NCI-H1417 treated with DMSO at 0.1 percent for 48 hours (cell line): Measurements from ENCODE around the gene SPDYE2.
"Not testable (repeated sequence)": the region's sequence is repeated elsewhere in the genome, so short reads cannot be mapped to it uniquely, and the experiment has no call there.

Experiments used
- DNase-seq: peaks from one replicate; lab custom pipeline; 2025; lab: John Stamatoyannopoulos, UW

Gene SPDYE2, protein sequence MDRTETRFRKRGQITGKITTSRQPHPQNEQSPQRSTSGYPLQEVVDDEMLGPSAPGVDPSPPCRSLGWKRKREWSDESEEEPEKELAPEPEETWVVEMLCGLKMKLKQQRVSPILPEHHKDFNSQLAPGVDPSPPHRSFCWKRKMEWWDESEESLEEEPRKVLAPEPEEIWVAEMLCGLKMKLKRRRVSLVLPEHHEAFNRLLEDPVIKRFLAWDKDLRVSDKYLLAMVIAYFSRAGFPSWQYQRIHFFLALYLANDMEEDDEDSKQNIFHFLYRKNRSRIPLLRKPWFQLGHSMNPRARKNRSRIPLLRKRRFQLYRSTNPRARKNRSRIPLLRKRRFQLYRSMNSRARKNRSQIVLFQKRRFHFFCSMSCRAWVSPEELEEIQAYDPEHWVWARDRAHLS

DNA sequence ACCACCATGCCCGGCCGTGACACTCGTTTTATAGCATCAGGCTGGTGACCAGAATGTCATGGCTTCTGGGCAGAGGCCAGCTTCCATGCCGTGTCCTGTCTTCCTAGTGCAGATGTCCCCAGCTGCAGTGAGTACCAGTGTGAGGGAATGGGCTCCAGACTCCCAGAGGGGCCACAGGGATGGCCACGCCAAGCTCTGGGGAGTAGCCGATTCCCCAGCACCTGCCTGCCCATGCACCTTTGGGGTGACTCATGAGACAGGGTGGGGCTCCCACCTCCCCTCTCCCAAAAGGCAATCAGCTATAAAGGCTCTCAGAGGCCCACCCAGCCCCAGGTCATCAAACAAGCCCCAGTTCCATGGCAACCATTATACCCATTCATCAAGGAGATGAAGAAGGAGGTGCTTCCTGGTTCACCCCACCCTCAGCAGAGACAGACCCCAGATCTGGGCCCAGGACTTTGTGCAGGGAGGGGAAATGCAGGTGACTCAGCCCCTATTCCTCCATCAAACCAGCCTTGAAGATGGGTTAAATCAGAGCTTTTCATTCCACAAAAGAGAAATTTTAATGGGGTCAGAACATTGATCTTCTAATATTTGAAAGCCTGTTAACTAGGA, at the start of gene SPDYE2:
Gene SPDYE2 (plus strand): TSS at position 419 of the 615 bp plus-strand sequence. CDS start 2,030 bp downstream, outside the sequence.
- not testable (repeated sequence) for DNase-seq

DNA sequence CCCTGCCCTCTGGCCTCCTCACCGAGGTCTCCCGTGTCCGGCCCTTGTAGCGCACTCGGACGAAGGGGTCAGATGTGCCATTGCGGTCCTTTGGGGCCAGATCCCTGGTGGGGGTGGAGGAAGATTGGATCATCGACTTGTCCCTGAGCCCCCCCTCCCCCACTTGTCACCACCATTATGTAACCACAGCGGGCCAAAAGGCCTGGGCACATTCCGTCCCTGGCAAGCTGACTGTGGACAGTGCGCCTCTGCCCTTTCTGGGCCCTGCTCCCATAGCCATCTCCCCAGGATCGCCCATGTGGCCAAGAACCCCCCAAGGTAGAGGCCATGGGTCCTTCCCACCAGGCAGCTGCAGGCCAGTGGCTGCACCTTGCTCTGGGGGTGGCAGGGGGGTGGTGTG, 47.9 kb upstream of the SPDYE2 start:
- DNase-seq: not testable (repeated sequence)

DNA sequence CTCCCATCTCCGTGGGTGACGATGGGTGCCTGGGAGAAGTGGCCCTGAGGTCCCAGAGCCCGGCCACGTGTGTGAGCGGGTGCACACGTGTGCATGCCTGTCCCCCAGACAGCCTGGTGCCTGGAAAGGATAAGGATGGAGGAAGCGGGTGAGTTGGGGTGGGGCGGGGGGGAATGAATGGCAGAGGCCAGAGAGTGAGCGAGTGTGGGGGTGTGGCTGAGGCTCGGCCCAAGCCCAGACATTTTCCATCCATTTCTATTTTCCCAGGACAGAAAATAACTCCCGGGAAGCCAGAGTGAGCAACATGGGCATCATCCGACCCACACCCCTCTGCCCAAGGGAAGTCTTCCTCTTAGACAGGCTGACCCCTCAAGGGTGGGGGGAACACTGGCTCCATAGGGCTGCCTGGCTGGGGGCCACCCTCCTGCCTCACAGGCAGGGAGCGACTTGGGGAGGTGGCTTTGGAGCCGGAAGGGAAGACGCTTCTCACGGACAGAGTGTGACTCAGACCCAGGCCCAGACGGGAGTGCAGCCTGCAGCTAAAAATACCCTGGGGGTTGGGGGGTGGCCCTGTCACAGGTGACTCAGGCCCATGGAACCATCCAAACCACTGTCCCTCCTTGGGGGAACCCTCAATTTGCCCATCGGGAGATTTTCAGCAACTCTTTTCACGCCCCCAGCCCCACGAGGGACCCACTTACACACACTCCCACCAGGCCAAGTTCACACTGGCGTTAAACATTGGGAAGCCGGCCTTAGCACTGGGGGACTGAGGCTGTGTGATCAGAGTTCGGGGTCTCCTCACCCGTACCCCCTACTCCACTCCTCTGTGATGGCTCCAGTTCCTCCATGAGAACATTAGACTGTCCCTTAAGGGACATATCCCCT, 45.5 kb upstream of the SPDYE2 start:
- DNase-seq: not testable (repeated sequence)

DNA sequence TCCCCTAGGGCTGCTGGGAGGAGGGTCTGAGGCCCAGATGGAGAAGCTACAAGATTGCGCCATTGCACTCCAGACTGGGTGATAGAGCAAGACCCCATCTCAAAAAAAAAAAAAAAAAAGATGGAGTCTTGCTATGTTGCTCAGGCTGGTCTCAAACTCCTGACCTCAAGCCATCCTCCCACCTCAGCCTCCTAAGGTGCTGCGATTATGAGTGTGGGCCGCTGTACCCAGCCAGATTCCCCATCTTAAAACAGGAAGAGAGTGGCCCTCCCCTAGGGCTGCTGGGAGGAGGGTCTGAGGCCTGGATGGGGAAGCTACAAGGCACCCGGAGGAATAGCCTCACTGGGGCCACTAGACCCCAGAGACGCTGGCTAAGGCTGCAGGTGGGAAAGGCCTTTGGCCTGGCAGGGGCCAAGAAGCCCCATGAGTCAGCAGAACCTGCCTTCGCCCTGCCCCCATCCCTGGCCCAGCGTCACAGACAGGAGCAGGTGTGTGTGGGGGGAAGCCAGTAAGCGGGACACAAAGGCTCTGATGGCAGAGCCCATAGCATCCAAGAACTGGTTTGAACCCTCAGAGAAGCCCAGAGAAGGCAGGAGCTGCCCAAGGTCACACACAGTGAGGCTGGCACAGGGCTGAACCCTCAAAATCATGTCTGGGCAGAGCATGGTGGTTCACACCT, 43.5 kb upstream of the SPDYE2 start:
- DNase-seq: not testable (repeated sequence)

DNA sequence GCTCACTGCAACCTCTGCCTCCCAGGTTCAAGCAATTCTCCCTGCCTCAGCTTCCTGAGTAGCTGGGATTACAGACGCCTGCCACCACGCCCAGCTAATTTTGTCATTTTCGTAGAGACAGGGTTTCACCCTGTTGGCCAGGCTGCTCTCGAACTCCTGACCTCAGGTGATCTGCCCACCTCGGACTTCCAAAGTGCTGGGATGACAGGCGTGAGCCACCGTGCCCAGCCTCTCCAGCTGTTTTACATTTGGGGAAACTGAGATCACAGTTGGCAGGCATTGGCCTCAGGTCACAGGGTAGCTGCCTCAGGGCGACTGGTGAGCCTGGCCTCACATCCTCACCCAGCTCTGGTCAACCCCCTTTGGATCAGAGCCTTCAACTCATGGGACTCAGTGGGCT, 40.5 kb upstream of the SPDYE2 start:
- not testable (repeated sequence) for DNase-seq

DNA sequence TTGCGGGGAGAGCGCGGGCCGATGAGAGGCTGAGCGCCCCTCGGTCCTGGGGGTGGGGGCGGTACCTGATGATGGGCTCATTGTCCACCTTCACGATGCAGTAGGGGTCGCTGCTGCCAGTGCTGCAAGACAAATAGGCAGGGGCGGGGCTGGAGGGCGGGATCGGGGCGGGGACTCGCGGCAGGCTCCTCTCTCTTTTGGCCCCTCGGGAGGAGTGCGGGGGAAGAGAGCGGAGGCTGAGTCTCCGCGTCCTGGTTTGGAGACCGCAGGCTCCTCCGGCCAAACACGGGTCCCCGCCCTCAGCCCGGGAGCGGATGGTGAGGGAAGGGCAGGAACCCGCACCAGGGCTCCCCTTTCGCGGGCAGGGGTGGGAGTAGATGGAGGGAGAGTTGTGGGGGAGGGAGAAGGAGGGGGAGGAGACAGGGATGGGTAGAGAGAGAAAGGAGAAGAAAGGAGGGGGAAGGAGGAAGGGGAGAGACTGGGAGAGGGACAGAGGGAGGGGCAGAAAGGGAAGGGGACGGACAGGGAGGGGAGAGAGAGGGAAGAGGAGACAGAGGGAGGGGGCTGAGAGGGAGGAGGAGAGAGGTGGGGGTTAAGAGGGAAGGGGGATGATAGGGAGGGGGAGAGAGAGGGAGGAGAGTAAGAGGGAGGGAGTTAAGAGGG, 39.0 kb upstream of the SPDYE2 start:
- DNase-seq: not testable (repeated sequence)

DNA sequence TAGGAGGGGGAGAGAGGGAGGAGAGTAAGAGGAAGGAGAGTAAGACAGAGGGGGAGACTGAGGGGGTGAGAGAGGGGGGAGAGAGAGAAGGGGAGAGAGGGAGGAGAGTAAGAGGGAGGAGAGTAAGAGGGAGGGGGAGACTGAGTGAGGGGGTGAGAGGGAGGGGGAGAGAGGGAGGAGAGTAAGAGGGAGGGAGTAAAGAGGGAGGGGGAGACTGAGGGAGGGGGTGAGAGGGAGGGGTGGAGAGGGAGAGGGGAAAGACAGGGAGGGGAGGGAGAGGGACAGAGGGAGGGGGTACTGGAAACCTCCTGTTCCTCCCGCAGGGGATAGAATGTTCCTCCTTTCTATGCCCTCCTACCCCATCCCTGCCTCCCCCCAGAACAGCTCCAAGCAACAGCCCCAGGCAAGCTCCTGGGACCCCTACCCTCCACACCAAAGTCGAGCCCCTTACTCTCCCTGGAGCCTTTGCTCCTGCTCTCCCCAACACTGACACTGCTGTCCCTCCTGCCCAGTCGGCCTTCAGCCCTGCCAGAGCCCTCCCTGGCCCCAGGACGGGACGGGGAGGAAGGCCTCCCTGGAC, 38.3 kb upstream of the SPDYE2 start:
- not testable (repeated sequence) for DNase-seq

DNA sequence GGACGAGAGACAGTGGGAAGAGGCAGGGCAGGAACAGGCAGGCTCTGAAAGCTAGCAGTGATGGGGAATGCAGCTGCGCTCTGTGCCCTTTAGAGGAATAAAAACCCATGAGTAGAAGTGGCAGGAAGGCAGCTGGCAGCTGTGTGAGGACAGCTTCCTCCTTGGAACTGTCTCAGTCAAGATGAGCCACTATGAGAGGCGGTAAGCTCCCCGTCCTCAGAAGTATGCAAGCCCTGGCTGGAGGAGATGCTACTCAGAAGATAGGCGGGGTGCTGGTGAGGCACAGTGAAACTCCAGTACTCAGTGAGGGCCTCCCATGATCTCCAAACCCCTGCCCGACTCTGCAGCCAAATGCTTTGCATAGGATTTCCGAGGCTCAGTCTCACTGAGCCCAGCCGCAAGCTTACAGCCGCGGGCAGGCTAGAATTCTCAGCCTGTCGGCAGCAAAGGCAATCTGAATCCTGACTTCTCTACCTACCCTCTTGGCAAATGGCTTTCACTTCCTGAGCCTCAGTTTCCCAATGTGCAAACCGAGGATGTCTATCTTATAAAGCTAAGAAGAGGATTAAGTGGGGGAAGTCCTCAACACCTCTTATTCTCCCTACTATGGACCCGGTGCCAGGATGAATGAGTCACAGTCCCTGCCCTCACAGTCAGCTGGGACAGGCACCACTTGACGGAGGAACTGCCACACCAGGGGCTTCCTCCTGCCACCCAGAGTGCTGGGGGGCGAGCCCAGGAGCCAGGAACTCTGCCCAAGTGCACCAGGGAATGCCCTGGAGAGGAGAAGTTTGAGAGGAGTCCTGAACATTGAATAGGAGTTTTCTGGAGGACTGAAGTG, 35.9 kb upstream of the SPDYE2 start:
- not testable (repeated sequence) for DNase-seq

DNA sequence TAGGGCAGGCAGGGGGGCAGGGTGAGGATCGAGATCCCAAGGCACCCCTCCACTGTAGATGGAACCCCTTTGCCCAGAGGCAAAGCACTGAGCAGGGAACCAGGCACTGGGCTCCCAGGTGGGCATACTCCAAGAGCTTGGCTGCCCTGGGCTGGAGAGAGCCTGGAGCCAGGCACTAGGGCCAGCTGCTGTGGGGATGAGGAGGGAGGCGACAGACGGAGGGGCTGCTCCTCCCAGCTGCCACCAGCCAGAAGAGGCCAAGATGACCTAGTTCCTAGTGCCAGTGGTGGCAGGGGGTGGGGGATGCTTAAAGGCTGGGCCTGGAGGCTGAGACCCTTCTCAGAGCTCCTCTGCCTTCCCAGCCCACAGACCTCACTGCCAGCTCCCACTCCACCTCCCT, 35.1 kb upstream of the SPDYE2 start:
- not testable (repeated sequence) for DNase-seq

DNA sequence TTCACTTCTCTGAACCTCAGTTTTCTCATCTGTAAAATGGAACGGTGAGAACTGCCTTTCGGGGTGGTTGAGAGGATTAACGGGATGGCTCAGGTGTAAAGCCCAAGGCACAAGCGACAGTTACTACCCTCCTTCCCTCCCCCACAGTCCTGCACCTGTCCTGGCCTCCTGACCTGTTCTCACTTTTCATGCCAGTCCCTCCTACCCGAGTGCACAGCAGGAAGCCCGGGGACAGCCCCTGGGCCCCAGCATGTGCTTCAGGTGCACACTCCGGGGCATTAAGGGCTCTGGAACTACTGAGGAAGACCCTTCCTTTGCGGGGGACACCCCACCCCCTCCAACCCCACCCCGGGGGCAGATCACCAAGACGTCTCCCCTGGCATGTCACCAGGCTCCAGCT, 34.1 kb upstream of the SPDYE2 start:
- DNase-seq: not testable (repeated sequence)

DNA sequence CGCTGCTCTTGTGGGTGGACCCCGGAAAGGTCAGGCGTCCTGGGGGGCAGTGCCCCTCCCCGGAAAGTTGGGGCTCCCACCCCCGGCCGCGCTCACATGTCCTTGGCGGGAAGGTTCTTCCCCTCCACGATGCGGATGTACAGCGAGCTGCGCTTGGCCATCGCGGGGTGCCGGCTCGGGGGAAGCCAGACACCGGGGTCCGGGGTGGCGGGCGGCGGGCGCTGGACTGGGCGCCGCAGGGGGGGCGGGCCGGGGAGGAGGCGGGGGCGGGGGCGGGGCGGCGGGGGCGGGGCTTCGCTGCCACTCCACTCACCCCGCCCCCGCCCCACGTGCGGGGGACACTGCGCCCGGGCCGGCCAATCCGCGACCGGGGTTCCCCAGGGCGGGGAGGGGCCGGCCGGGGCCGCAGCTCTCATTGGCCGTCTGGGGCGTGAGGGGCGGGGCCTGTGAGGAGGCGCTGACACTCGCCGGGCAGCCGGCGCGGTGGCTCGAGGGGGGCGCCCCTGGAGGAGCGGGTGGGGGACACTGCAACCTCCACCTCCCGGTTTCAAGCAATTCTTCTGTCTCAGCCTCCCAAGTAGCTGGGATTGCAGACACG, 33.4 kb upstream of the SPDYE2 start, which contains the start of gene RASA4B:
Gene RASA4B (minus strand): TSS at position 228 of the 598 bp plus-strand sequence. CDS start 67 bp downstream, at position 161.
- not testable (repeated sequence) for DNase-seq

DNA sequence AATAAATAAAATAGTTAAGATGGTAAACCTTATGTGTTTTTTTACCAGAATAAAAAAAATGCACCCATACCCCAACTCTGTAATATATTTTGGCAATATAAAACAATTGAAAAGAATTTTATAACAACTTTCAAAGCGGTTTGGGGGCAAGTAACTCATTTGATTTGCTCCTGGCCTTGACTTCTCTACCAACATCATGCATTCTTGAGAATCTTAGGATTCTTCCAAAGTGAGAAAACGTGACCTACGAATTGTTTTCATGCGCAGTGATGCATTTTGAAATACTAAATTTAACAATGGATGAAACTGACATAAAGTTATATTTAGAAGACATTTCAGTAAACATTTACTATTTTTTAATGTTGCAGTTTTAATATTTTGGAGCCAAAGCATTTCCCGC, 30.2 kb upstream of the SPDYE2 start:
- not testable (repeated sequence) for DNase-seq

DNA sequence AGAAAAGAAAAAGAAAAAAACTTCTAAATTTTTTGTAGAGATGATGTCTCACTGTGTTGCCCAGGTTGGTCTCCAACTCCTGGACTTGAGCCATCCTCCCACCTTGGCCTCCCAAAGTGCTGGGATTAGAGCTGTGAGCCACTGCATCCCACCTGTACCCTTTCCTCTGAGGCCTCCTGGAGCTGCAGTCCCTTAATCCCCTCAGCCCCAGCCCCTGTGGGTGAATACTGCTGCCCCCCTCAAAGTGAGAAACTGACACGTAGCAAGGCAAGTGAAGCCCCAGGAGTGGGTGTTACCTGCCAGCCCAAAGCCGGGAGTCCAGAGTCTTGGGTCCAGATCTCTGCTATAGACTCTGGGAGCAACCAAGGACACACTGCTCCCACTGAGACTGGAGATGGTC, 26.2 kb upstream of the SPDYE2 start:
- not testable (repeated sequence) for DNase-seq

DNA sequence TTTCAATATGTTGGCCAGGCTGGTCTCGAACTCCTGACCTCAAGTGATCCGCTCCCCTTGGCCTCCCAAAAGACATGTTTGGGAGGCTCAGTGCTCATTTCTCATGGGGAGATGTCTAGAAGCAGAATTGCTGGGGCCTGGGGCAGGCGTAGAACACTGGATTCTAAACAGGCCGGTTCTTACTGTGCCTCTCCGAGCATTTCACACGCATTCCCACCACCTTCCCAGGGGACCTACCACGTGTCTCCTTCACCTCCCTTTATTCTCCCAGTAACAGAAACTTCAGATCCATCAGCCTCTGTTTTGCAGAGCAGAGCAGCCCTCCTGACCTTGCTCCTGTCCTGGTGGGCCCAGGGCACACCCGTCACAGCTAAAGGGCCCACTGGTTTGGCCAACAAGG, 23.8 kb upstream of the SPDYE2 start:
- not testable (repeated sequence) for DNase-seq

DNA sequence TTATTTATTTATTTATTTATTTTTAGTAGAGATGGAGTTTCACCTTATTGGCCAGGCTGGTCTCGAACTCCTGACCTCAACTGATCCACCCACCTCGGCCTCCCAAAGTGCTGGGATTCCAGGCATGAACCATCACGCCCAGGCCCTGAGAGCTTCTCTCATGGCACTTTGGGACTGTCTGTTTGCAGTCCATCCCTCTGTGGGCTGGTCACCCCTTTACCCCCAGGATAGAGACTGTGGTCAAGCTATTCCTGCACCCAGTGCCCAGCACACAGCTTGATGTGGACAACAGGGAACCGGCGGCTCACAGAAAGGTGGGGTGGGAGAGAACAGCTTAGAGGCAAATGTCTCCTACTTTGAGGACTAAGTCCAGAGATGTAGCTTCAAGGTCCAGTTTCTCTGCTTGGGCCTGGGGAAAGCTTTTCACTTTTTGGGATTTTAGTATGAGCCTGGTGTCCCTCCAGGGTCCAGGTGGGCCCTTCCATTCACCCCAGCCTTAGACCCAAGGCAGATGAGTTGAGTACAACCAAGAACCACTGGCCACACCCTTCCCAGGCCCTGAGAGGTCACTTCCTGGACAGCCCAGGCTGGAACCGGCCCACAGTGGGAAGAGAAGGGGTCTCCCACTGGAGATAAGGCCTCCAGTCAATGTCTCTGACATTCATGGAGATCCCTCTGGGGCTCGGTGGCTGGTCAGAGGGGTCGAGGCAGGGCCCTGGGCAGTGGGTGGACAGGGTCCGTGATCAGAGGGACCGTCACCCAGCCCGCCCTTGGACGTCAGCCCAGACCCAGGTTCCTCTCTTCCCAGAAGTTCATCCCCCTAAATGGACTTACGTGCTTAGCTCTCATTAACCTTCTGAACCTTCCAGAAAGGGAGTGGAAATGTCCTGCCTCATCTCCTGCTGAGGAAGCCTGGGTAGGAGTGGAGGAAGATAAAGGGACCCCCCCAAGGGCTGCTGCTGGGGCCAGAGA, 22.9 kb upstream of the SPDYE2 start:
- DNase-seq: not testable (repeated sequence)

DNA sequence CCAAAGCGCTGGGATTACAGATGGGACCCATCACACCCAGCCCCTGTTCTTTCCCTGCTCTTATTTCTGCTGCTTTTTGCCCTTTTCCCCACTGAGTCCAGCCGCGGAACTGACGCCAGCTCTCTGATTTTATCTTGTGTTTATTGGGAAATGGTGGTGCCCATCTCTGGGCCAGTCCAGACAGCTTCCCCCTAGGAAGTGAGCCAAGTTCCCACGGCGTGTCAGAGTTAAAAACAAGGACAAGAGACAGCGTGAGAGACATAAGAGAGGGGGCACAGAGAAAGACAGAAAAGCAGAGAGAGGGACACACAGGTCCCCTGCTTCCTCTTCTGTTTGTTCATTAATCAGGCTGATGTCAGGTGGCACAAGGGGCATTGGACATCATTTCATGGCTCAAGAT, 19.4 kb upstream of the SPDYE2 start:
- DNase-seq: not testable (repeated sequence)

DNA sequence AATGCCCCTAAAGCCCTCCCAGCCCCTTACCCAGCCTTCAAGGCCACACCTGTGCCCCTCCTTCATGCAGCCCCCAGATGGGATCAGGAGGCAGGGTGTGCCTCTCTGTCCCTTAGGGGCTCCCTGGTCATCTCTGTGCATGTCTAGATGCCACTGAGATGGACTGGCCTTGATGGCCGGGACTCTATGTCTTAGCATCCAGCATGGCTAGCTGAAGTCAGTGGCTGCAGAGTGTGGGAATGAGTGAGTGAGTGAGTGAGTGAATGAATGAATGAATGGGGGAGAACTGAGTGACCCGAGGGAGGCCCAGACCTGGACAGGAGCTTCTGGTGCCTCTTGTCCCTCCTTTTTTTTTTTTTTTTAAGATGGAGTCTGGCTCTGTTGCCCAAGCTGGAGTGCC, 18.9 kb upstream of the SPDYE2 start:
- DNase-seq: not testable (repeated sequence)

DNA sequence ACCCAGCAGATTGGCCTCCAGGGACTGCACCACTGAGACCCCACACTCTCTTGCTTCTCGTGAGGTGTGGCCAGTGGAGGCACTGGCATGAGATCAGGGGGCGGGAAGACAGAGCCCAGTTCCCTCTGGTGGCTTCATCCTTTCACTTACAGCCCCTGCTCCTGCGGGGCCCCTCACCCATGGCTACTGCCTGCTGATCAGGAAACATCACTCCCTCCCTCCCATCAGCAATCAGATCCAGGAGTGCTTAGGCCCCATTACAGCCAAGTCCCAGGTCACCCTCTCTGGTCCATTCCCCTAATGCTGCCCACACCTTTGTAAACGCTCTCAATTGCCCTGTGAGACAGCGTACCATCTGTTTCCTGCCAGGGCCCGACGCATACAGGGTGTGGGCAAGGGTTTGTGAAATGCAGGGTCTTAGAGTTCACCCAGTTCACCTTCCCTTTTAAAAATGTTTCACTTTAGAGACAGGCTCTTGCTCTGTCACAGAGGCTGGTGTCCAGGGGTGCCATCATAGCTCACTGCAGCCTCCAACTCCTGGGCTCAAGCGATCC, 15.9 kb upstream of the SPDYE2 start:
- not testable (repeated sequence) for DNase-seq
